Left lung (tissue), 10 donors: ENCODE data around the gene NAT14. TPM values are rescaled to one million over a fixed set of nuclear protein-coding genes. Genes with fewer than 3 reads are reported as not detected.

ENCODE experiments used
- ATAC-seq: fragments of 200-7000 bp; cut with Tn5 transposase; one replicate; pipeline ENCODE4 v1.9.1; 2020; ENCODE audit warnings: moderate library complexity
- DNase-seq, 4 donors: peaks; one replicate each; pipeline ENCODE4 v3.0.0-alpha.2; 2013 to 2020
- H3K27ac ChIP-seq, 2 donors: fragments of 200-600 bp; sonication (generic) in 1 of 2; one replicate each; pipeline versions ENCODE4 v1.5.0 to v1.8.0; 2020 to 2021
- H3K27me3 ChIP-seq, 2 donors: fragments of 200-600 bp; sonication (generic) in 1 of 2; one replicate each; pipeline versions ENCODE4 v1.5.0 to v1.8.0; 2020 to 2021
- H3K36me3 ChIP-seq, 2 donors: fragments of 200-600 bp; sonication (generic) in 1 of 2; one replicate each; pipeline versions ENCODE4 v1.5.0 to v1.8.0; 2020 to 2021
- H3K4me1 ChIP-seq, 2 donors: fragments of 200-600 bp; one replicate each; pipeline ENCODE4 v1.8.0; 2021
- H3K4me3 ChIP-seq, 2 donors: fragments of 200-600 bp; sonication (generic) in 1 of 2; one replicate each; pipeline versions ENCODE4 v1.5.0 to v1.8.0; 2020 to 2021; ENCODE audit warnings: mild to moderate bottlenecking in 1 of 2
- H3K9me3 ChIP-seq, 2 donors: fragments of 200-600 bp; sonication (generic) in 1 of 2; one replicate each; pipeline versions ENCODE4 v1.5.0 to v1.8.0; 2020 to 2021
- CTCF ChIP-seq, 2 donors: fragments of 200-600 bp; sonication (generic) in 1 of 2; IDR thresholded peaks; one replicate each; pipeline versions ENCODE4 v1.5.0 to v1.8.0; 2021; ENCODE audit warnings: antibody characterized with exemption in 2 of 2
- intact Hi-C, 2 donors: fragments of 100-400 bp; cut with DNase I; formaldehyde crosslinking; loops; one replicate each; pipeline versions ENCODE4 v1.11.2 to v1.14.2; 2022
- polyA plus RNA-seq, 6 donors: library from polyadenylated mRNA; unstranded; fragments of 120-200 nt; gene quantifications; one replicate each; pipeline ENCODE4 v1.2.1, GENCODE V29; 2013; ENCODE audit not compliant: insufficient read length in 6 of 6
- total RNA-seq, 2 donors: library from RNA; stranded (reverse); fragmentation: NEBNext Ultra II Directional; extraction: Animal tissue kit (Norgen Biotek cat#: 25700); gene quantifications; one replicate each; pipeline ENCODE4 v1.2.1, GENCODE V29; 2021
- donor health status: DM: no; HTN: yes; CAD: no.
- donor health status: DM: no; HTN: no; CAD: no.

The NAT14 gene
- total and polyA plus RNA-seq, 8 donors: 22.9 to 46.6 (median 38.2) TPM

DNA sequence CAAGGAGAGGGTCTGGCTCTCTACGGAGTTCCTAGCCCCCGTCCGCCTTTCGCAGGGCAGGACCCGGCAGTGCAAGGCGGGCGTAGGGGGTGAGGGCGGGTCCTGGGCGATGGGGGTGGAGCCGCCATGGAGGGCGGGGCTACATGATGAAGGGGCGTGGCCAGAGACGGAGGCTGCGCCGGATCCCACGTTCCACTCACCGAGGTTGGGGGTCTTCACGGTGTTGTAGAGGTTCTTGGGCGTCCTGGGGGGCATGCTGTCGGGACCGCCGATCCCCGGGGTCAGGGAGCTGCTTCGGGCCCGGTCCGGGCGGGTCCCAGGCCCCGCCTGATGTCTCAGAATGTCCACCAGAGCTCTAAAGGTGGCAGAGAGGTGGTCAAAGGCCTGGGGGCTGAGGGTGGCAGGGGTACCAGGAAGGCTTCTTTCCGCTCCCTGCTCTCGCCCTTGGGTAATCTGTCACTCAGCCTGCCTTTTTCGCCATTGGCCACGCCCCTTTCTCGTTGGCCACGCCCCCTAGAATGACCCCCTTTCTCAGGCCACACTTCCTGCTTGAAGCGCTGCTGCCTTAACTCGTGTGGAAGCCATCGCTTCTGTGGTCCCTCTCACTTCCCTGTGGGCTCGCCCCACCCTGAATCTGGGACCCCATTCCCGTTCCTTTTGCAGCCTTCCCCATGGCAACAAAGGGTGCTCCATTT lies 44.4 kb upstream of the NAT14 start:
- Histone ChIP-seq H3K27me3 (peaks cover 60 to 99% of the 10 kb centered on the region in 2 donors), H3K4me3 (no peak overlapping the region), H3K4me1 (peaks cover 0 to 13% of the 10 kb centered on the region in 2 donors), H3K27ac (no peak overlapping the region), H3K9me3 (no peaks in the 10 kb centered on the region), H3K36me3 (no peaks in the 10 kb centered on the region)
- intact Hi-C loops: no loop called here
- TF ChIP-seq CTCF (IDR thresholded peaks at IDR 0.05): no peak
- ATAC-seq: no peak
- DNase-seq: no peak

DNA sequence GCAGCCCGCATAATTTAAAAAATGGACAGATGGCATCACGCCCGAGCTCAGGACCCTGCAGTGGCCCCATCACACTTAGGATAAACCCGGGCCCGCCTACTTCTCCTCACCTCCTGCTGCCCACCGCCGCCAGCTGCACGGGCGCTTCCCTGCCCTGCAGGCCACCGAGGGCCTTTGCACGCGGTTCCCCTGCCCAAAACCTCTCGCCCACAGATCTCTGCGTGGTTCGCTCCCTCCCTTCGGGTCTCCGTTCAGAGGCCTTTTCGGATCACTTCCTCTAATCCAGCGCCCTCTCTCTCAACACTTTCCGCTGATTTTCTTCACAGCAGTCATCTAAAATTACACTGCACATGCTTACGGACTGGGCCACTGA lies 43.7 kb upstream of the NAT14 start:
- ATAC-seq (no peak), DNase-seq (no peak)
- no peaks in the 10 kb centered on the region for H3K36me3 ChIP-seq
- H3K27me3 ChIP-seq: peaks cover 60 to 100% of the 10 kb centered on the region in 2 donors
- H3K9me3 ChIP-seq: no peaks in the 10 kb centered on the region
- TF ChIP-seq CTCF (IDR thresholded peaks at IDR 0.05): no peak
- H3K4me3 ChIP-seq: no peak overlapping the region
- no peak overlapping the region for H3K27ac ChIP-seq
- peaks cover 0 to 13% of the 10 kb centered on the region in 2 donors for H3K4me1 ChIP-seq
- intact Hi-C loops: no loop called here

DNA sequence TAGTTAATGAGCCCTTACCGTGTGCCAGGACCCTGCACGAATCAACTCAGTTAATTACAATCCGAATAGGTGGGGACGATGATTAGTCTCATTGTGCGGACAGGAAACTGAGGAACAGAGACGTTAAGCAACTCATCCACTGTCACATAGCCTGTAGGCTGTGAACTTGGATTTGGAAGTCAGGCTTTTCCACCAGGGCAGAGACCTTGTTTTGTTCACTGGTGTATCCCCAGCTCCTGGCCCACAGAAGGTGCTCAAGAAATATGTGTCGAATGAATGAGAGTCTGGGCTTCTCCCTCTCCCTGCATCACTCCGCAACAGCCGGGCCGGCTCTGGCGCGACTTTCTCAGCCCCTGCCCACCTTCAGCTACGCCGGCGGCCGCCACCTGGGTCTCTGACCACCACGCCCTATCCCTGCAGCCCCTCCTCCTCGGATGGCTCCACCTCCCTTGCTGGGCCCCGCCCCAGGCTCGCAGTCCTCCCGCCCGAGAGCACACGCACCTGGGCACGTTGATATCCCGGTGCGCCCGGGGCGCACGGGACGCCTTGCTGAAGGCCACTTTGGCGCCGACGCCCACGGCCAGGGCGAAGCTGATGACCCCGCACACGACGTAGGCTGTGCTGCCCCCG lies 43.2 kb upstream of the NAT14 start:
- DNase-seq (no peak), ATAC-seq (no peak)
- Histone ChIP-seq H3K4me3 (no peak overlapping the region), H3K27me3 (peaks cover 60 to 100% of the 10 kb centered on the region in 2 donors), H3K27ac (no peak overlapping the region), H3K36me3 (no peaks in the 10 kb centered on the region), H3K4me1 (peaks cover 0 to 13% of the 10 kb centered on the region in 2 donors), H3K9me3 (no peaks in the 10 kb centered on the region)
- TF ChIP-seq CTCF (IDR thresholded peaks at IDR 0.05): no peak
- intact Hi-C loops: no loop called here

DNA sequence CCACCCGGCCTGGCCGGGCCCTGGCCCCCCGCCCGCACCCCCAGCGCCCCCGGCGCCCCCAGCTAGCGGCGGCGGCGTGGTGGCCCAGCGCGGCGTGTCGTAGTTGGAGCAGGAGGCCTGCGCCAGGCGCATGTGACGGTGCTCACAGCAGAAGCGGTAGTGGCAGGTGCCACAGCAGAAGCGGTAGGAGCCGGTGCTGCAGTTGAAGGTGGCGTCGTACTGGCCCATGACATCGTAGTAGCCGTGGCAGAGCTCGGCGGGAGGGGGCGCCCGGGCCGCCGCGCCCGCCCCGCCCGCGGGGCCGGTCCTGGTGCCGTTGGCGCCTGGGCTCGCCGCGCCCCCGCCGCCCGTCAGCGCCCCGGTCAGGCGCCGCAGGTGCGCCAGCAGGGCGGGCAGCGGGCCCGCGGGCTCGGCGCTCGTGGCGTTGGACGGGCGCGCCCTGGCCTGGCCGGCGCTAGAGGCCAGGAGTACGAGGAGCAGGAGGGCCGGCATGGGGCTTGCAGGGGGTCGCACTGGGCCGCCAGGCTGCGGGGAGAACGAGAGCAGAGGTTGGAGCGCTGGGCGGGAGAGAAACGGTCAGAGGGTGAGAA lies 42.5 kb upstream of the NAT14 start:
- H3K27me3 ChIP-seq: peaks cover 60 to 100% of the 10 kb centered on the region in 2 donors
- H3K36me3 ChIP-seq: no peaks in the 10 kb centered on the region
- DNase-seq (no peak), ATAC-seq (no peak)
- intact Hi-C loops: no loop called here
- no peak overlapping the region for H3K27ac ChIP-seq
- H3K4me1 ChIP-seq: peaks cover 0 to 13% of the 10 kb centered on the region in 2 donors
- H3K9me3 ChIP-seq: no peaks in the 10 kb centered on the region
- no peak overlapping the region for H3K4me3 ChIP-seq
- no peak for TF ChIP-seq CTCF (IDR thresholded peaks at IDR 0.05)
